ENCODE results near the gene ZNF140.

ZNF140 gene

DNA sequence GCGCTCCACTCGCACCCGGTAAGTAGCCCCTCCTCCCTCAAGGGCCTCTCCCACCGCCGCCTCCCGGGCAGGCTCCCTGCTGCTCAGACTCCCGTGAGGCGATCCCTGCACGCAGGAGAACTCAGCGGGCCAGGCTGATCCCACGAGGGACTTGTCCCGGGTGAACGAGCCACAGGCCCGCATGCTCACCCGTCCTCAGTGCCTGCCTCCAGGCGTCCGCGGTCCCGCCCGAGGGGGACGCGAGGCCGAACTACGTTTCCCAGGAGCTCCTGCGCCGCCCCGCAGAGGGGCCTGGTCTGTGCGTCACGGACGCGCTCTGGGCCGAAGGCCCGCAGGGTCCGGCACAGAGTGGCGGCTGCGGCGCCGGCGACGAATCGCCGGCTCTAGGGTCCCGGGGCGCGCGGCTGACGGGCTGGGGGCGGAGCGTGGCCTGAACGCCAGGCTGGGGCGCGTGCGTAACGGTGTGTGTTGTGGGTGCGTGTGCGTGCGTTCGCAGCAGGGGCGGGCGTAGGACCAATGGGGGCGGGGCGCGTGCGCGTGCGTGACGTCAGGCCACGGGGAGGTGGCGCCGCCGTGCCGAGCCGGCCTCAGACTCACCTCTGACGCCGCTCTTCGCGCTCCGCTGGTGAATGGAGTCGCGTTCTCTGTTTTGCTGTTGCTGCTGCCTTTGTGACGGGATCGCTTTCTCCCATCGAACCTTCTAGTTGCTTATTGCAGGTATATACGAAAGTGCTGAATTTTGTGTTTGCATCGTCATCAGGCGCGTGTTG, 49.5 kb downstream of the ZNF140 start, which contains the start of the genes ZNF10 and ZNF891:
Gene ZNF10, plus strand, starts transcription at position 590 of the 770 bp plus-strand sequence. CDS start 13,866 bp downstream, outside the sequence.
Gene ZNF891, minus strand, starts transcription at position 237 of the 770 bp plus-strand sequence. CDS start 8,356 bp downstream, outside the sequence.
- DNase-seq (ENCODE audit: low read depth), result peak; percentile 96

DNA sequence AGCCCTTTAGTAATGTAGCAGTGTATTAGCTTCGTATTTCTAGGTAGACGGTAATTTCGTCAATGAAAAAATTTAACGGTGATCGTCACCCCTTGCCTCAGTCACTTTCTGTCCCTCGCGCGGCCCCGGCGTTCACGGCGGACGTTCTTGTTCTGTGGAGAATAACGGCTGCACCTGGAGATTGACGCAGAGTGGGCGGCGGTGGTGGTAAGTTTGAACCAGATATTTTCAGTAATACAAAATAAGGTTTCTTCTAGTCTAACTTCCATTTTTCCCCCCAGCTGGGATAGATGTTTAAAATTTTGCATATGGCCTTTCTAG, 50.0 kb downstream of the ZNF140 start:
- no peak for DNase-seq (ENCODE audit: low read depth)

DNA sequence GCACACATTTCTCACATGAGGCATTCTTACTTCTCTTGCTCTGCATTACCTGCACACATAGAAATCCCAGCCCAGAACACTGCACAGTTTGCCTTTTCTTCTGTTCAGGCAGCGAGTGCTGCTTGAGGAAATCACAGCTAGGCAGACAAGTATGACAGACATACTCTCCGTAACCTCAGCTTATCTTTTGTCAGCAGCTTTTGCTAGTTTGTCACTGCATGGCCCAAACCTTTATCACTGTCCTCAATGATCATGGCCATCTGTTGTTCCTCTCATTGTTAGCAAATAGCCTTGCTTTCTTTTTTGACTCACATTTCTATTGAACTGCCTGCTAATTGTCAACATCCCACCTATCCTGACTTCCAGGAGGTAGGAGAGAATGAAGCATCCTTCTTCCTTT, 55.0 kb downstream of the ZNF140 start:
- no peak for DNase-seq (ENCODE audit: low read depth)

DNA sequence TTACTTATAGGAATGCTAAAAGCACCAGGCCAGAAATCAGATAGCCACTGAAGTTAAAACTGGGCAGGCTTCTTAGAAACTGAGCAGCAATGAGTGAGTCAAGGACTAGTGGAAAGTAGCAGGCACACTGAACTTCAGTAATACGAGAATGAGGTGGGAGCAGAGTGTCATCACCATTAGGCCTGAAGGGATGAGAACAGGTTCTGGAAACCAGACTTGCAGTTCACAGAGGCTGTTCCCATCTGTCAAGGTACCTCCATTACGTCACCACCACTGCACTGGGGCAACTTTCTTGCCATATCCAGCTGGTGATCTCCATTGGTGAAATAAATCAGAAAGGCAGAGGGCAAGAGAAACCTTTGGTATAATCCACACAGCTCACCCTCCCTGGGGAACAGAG, 65.3 kb downstream of the ZNF140 start:
- no peak for DNase-seq (ENCODE audit: low read depth)

DNA sequence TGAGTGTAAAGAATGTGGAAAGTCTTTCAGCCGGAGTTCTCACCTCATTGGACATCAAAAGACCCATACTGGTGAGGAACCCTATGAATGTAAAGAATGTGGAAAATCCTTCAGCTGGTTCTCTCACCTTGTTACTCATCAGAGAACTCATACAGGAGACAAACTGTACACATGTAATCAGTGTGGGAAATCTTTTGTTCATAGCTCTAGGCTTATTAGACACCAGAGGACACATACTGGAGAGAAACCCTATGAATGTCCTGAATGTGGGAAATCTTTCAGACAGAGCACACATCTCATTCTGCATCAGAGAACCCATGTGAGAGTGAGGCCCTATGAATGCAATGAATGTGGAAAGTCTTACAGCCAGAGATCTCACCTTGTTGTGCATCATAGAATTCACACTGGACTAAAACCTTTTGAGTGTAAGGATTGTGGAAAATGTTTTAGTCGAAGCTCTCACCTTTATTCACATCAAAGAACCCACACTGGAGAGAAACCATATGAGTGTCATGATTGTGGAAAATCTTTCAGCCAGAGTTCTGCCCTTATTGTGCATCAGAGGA, 75.5 kb downstream of the ZNF140 start:
- DNase-seq (ENCODE audit: low read depth), result peak; percentile 4

Data from ELR (cell line).